HG03025 (cell line): ENCODE measurements around the gene SMIM35.

ENCODE experiments used
- ATAC-seq: cut with Tn5 transposase; IDR thresholded peaks from one replicate; pipeline ENCODE4 v1.9.1; 2021; ENCODE audit warnings: mild to moderate bottlenecking, moderate library complexity; ENCODE audit not compliant: unreplicated experiment, low FRiP score

SMIM35 gene

GRCh38 chr11:118111019-118111743, 24.4 kb upstream of the SMIM35 start:
- ATAC-seq, result no peak

- ATAC-seq, result no peak
Measured at GRCh38 chr11:118109231-118109630, 22.5 kb upstream of the SMIM35 start.

GRCh38 chr11:118108513-118108912, 21.8 kb upstream of the SMIM35 start:
- no peak for ATAC-seq

- ATAC-seq, result no peak
Measured at GRCh38 chr11:118106789-118107335, 20.1 kb upstream of the SMIM35 start.

- no peak for ATAC-seq
Measured at GRCh38 chr11:118105657-118106305, 19.0 kb upstream of the SMIM35 start.

- ATAC-seq, result no peak
Measured at GRCh38 chr11:118104491-118104890, 17.7 kb upstream of the SMIM35 start.

- ATAC-seq, result no peak
Measured at GRCh38 chr11:118102721-118103261, 16.0 kb upstream of the SMIM35 start.

GRCh38 chr11:118100691-118101232, 14.0 kb upstream of the SMIM35 start:
- ATAC-seq, result no peak

- ATAC-seq, result no peak
Measured at GRCh38 chr11:118099838-118100556, 13.2 kb upstream of the SMIM35 start.

GRCh38 chr11:118098996-118099837, 12.5 kb upstream of the SMIM35 start:
- no peak for ATAC-seq

GRCh38 chr11:118095967-118096367, 9.2 kb upstream of the SMIM35 start:
- ATAC-seq, result no peak

GRCh38 chr11:118095493-118095892, 8.7 kb upstream of the SMIM35 start:
- no peak for ATAC-seq

- ATAC-seq, result no peak
Measured at GRCh38 chr11:118092907-118093571, 6.3 kb upstream of the SMIM35 start.

GRCh38 chr11:118091690-118092089, 4.9 kb upstream of the SMIM35 start:
- no peak for ATAC-seq

- ATAC-seq, result no peak
Measured at GRCh38 chr11:118090545-118091162, 3.9 kb upstream of the SMIM35 start.

GRCh38 chr11:118088531-118088930, 1.8 kb upstream of the SMIM35 start:
- no peak for ATAC-seq

GRCh38 chr11:118087931-118088330, 1.2 kb upstream of the SMIM35 start:
- ATAC-seq, result no peak

- ATAC-seq, result no peak
Measured at GRCh38 chr11:118084656-118085055, 2.1 kb downstream of the SMIM35 start.

GRCh38 chr11:118084247-118084646, 2.5 kb downstream of the SMIM35 start:
- ATAC-seq, result no peak
